Astrocyte (in vitro differentiated cells and primary cell): ENCODE results near the gene POU2AF1. TPM values are rescaled to one million over a fixed set of nuclear protein-coding genes. Genes with fewer than 3 reads are reported as not detected.

ENCODE experiments used
- DNase-seq: peaks from one replicate; pipeline ENCODE4 v3.0.0-alpha.2; 2010; ENCODE audit warnings: low read depth
- FAIRE-seq: peaks from 2 replicates; lab custom pipeline; 2011; peaks lifted over from hg19 to GRCh38; lab: Jason Lieb, UNC
- H2AFZ ChIP-seq: 2 replicates; pipeline ENCODE4 v1.6.0; 2012; ENCODE audit warnings: low read depth, low read length, inconsistent platforms
- H3K27ac ChIP-seq: 2 replicates; pipeline ENCODE4 v1.5.1; 2011; ENCODE audit warnings: low read depth, low read length, inconsistent platforms
- H3K27me3 ChIP-seq: 2 replicates; pipeline ENCODE4 v1.6.0; 2011; ENCODE audit warnings: low read length, inconsistent platforms; ENCODE audit not compliant: insufficient read depth
- H3K36me3 ChIP-seq: 2 replicates; pipeline ENCODE4 v1.5.1; 2011; ENCODE audit warnings: low read length, inconsistent platforms; ENCODE audit not compliant: insufficient read depth
- H3K4me1 ChIP-seq: 2 replicates; pipeline ENCODE4 v1.5.1; 2011; ENCODE audit warnings: low read length, inconsistent platforms; ENCODE audit not compliant: insufficient read depth
- H3K4me2 ChIP-seq: 2 replicates; pipeline ENCODE4 v1.6.0; 2012; ENCODE audit warnings: low read length, inconsistent platforms
- H3K4me3 ChIP-seq: 2 replicates; pipeline ENCODE4 v1.5.1; 2011; ENCODE audit warnings: low read depth, mild to moderate bottlenecking, low read length, inconsistent platforms; ENCODE audit not compliant: insufficient read depth
- H3K79me2 ChIP-seq: 2 replicates; pipeline ENCODE4 v1.6.0; 2012; ENCODE audit warnings: mild to moderate bottlenecking, low read length, inconsistent platforms; ENCODE audit not compliant: insufficient read depth
- H3K9ac ChIP-seq: 2 replicates; pipeline ENCODE4 v1.6.0; 2012; ENCODE audit warnings: mild to moderate bottlenecking, low read length, inconsistent platforms
- H3K9me3 ChIP-seq: 2 replicates; pipeline ENCODE4 v1.5.1; 2012; ENCODE audit warnings: low read depth, mild to moderate bottlenecking, low read length, inconsistent platforms; ENCODE audit not compliant: insufficient read depth
- H4K20me1 ChIP-seq: 2 replicates; pipeline ENCODE4 v1.6.0; 2012; ENCODE audit warnings: low read length, inconsistent platforms; ENCODE audit not compliant: insufficient read depth
- H3K27ac Mint-ChIP-seq: one replicate; pipeline ENCODE4 v1.8.0; 2021; ENCODE audit warnings: mild to moderate bottlenecking, mixed read lengths; ENCODE audit not compliant: unreplicated experiment
- H3K27me3 Mint-ChIP-seq: one replicate; pipeline ENCODE4 v1.8.0; 2021; ENCODE audit warnings: low read depth, mixed read lengths; ENCODE audit not compliant: unreplicated experiment
- H3K36me3 Mint-ChIP-seq: one replicate; pipeline ENCODE4 v1.8.0; 2021; ENCODE audit warnings: low read depth, mixed read lengths; ENCODE audit not compliant: unreplicated experiment
- H3K4me1 Mint-ChIP-seq: one replicate; pipeline ENCODE4 v1.8.0; 2021; ENCODE audit warnings: low read depth, mixed read lengths; ENCODE audit not compliant: unreplicated experiment
- H3K4me3 Mint-ChIP-seq: one replicate; pipeline ENCODE4 v1.8.0; 2021; ENCODE audit warnings: mild to moderate bottlenecking, moderate library complexity, mixed read lengths; ENCODE audit not compliant: unreplicated experiment
- H3K9me3 Mint-ChIP-seq: one replicate; pipeline ENCODE4 v1.8.0; 2021; ENCODE audit warnings: mild to moderate bottlenecking, mixed read lengths; ENCODE audit not compliant: unreplicated experiment
- CTCF ChIP-seq: IDR thresholded peaks from 2 replicates; pipeline ENCODE4 v1.5.1; 2011; ENCODE audit warnings: low read depth, mild to moderate bottlenecking, inconsistent platforms, low read length, moderate library complexity; ENCODE audit not compliant: insufficient read depth
- EZH2 ChIP-seq: IDR thresholded peaks from 2 replicates; pipeline ENCODE4 v1.6.1; 2012; ENCODE audit warnings: mild to moderate bottlenecking, low read length, inconsistent platforms; ENCODE audit not compliant: insufficient read depth
- total RNA-seq: library from RNA; stranded (reverse); gene quantifications from 2 replicates; pipeline ENCODE4 v1.2.1, GENCODE V29; 2021

Gene POU2AF1
- total RNA-seq, 1 donor from 2014 or later: not detected

- no peaks in the 10 kb centered on the region for H3K4me1 ChIP-seq
- H3K27me3 ChIP-seq: no peaks in the 10 kb centered on the region
- no peaks in the 10 kb centered on the region for H3K36me3 Mint-ChIP-seq
- no peaks in the 10 kb centered on the region for H3K36me3 ChIP-seq
- H3K4me1 Mint-ChIP-seq: no peaks in the 10 kb centered on the region
- H3K27me3 Mint-ChIP-seq: peaks cover 8% of the 10 kb centered on the region
- no peaks in the 10 kb centered on the region for H3K9me3 ChIP-seq
- no peak for FAIRE-seq
- no peak overlapping the region for H3K4me3 ChIP-seq
- no peak overlapping the region for H3K4me2 ChIP-seq
- H3K9me3 Mint-ChIP-seq: peaks cover 3% of the 10 kb centered on the region
- H4K20me1 ChIP-seq: no peaks in the 10 kb centered on the region
- no peak for DNase-seq
- H3K9ac ChIP-seq: no peak overlapping the region
- TF ChIP-seq CTCF: no peak
- no peak for TF ChIP-seq EZH2
- H3K27ac ChIP-seq: no peak overlapping the region
- H2AFZ ChIP-seq: no peak overlapping the region
- H3K79me2 ChIP-seq: no peaks in the 10 kb centered on the region
- H3K4me3 Mint-ChIP-seq: no peak overlapping the region
- no peak overlapping the region for H3K27ac Mint-ChIP-seq
Measured at GRCh38 chr11:111335549-111335948, 43.5 kb downstream of the POU2AF1 start.

GRCh38 chr11:111334532-111335502, 44.3 kb downstream of the POU2AF1 start:
- Histone ChIP-seq H4K20me1 (no peaks in the 10 kb centered on the region), H3K27ac (no peak overlapping the region), H3K27me3 (no peaks in the 10 kb centered on the region), H3K9me3 (no peaks in the 10 kb centered on the region), H3K4me3 (no peak overlapping the region), H2AFZ (no peak overlapping the region), H3K4me2 (no peak overlapping the region), H3K36me3 (no peaks in the 10 kb centered on the region), H3K4me1 (no peaks in the 10 kb centered on the region), H3K9ac (no peak overlapping the region), H3K79me2 (no peaks in the 10 kb centered on the region)
- no peak overlapping the region for H3K27ac Mint-ChIP-seq
- no peaks in the 10 kb centered on the region for H3K36me3 Mint-ChIP-seq
- peaks cover 8% of the 10 kb centered on the region for H3K27me3 Mint-ChIP-seq
- no peak for DNase-seq
- no peaks in the 10 kb centered on the region for H3K9me3 Mint-ChIP-seq
- no peaks in the 10 kb centered on the region for H3K4me1 Mint-ChIP-seq
- no peak for FAIRE-seq
- TF ChIP-seq EZH2 (no peak), CTCF (no peak)
- H3K4me3 Mint-ChIP-seq: no peak overlapping the region
